ENCODE measurements around the gene LDLRAD4.

DNA sequence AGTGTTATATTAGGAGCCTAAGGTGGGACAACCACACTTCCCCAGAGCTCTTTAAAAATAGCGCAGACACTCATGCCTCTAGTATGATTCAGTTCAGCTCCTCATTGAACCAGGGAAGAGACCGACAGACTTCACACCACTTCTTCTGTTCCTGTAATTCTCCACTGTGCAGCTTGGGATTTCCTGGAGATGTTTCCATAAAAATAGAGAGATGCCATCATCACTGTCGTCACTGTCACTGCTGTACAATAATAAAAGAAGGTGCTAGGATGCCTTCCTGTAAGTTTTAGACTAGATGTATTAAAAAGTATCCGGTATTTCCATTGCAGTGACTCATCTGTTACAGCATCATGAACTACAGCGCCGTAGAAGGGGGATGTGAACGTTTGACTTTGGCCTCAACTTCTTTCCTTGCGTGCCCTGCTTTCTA is 396.9 kb downstream of the LDLRAD4 start:
- TF ChIP-seq ELF4 (IDR thresholded peaks at IDR 0.05) = no peak
- no peak for TF ChIP-seq ZNF384 (IDR thresholded peaks at IDR 0.05)
- TF ChIP-seq FOXA1 (IDR thresholded peaks at IDR 0.05) = no peak
- no peak for TF ChIP-seq TARDBP (IDR thresholded peaks at IDR 0.05)
- TF ChIP-seq FOXM1 (IDR thresholded peaks at IDR 0.05; ENCODE audit: borderline replicate concordance) = no peak
- no peak for TF ChIP-seq FOXK2 (IDR thresholded peaks at IDR 0.05)
- no peak for TF ChIP-seq HDGF (IDR thresholded peaks at IDR 0.05; ENCODE audit: borderline replicate concordance)

All from HEK293T (cell line).